Omental fat pad (tissue), 4 donors: ENCODE data around the gene VDR. TPM values are rescaled to one million over a fixed set of nuclear protein-coding genes. Genes with fewer than 3 reads are reported as not detected.
A peak's percentile ranks its signal among the peaks of the same experiment; 100 is the strongest.

Experiments used
- ATAC-seq: fragments of 150-250 bp; one replicate; pipeline ENCODE4 v1.9.1; 2016; ENCODE audit warnings: mild to moderate bottlenecking, moderate library complexity; ENCODE audit not compliant: low FRiP score
- DNase-seq: peaks from one replicate; pipeline ENCODE4 v3.0.0-alpha.2; 2019; ENCODE audit warnings: low spot score
- total RNA-seq, 4 donors: library from RNA; depleted of rRNA; stranded (reverse); fragments of >200 nt; gene quantifications; one replicate each; pipeline ENCODE4 v1.1.0, GENCODE V29; 2016
- TF ChIP-seq, protein P1 (sequence below), 3 donors: fragments of 450-650 bp; IDR thresholded peaks; one replicate each; pipeline ENCODE4 v1.5.1; 2016 to 2017; ENCODE audit warnings: antibody characterized with exemption in 3 of 3, mild to moderate bottlenecking in 3 of 3, moderate library complexity in 2 of 3

VDR gene
- total RNA-seq, 4 donors from 2014 or later, result 2.8 to 10.0 (median 6.3) TPM

DNA sequence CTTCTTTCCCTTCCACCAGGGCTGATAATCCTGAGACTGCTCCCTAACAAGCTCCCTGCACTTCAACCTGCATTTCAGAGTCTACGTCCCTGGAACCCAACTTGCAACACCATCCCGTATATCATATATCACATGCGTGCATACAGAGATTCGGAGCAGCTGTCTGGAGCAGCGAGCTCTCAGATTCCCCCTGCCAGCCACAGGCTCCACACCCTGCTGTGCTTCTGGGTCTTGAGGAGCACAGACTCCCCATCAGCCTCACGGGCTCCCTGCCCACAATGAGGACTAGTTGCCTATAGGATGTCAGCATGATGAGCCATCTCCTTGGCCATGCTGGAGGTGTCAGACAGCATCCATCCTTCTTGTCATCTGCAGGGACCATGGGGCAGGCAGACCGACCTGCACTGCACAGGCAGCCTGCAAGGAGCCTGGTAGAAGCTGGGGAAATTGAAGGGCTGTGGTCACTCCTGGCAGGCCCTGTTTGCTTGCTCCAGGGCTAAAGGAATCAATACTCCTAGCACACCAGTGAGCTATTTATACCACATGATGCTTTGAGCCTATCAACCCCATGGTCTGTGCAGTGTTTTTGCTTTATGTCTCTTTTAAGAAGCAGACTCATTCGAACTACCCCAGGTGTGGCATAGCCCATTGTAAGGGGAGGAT, 65.4 kb downstream of the VDR start:
- TF ChIP-seq, protein P1, sequence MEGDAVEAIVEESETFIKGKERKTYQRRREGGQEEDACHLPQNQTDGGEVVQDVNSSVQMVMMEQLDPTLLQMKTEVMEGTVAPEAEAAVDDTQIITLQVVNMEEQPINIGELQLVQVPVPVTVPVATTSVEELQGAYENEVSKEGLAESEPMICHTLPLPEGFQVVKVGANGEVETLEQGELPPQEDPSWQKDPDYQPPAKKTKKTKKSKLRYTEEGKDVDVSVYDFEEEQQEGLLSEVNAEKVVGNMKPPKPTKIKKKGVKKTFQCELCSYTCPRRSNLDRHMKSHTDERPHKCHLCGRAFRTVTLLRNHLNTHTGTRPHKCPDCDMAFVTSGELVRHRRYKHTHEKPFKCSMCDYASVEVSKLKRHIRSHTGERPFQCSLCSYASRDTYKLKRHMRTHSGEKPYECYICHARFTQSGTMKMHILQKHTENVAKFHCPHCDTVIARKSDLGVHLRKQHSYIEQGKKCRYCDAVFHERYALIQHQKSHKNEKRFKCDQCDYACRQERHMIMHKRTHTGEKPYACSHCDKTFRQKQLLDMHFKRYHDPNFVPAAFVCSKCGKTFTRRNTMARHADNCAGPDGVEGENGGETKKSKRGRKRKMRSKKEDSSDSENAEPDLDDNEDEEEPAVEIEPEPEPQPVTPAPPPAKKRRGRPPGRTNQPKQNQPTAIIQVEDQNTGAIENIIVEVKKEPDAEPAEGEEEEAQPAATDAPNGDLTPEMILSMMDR (IDR thresholded peaks at IDR 0.05), result no peak
- DNase-seq (no peak), ATAC-seq (no peak)

DNA sequence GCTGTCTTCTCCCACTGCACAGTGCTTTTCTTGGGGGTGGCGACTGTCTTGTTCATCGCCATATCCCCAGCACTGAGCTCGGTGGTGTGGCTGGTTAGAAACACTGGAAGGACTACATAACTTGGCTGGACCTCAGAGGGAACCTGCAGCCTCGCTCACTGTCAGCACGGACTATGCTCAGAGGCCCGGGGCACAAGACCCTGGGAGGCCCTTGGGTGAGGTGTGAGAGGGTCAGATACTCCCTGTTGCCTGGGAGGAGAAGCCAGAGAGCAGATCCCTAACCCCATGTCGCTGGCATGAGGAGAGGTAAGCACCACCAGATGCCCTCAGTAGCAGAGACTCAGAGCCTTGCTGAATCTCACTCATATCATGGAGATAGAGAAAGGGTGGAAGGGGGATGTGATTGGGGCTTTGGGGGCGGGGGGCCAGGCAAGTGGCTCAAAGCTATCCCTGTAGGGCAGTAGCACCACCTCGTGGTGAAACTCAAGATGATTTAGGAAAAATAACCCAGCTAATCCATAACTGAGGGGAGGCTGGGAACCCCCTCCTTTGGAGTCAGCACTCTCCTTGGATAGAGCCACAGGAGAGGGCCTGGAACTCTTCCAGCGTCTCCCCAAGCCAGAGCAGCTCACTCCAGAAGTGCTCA, 66.4 kb downstream of the VDR start:
- TF ChIP-seq, protein P1 (IDR thresholded peaks at IDR 0.05), result no peak

DNA sequence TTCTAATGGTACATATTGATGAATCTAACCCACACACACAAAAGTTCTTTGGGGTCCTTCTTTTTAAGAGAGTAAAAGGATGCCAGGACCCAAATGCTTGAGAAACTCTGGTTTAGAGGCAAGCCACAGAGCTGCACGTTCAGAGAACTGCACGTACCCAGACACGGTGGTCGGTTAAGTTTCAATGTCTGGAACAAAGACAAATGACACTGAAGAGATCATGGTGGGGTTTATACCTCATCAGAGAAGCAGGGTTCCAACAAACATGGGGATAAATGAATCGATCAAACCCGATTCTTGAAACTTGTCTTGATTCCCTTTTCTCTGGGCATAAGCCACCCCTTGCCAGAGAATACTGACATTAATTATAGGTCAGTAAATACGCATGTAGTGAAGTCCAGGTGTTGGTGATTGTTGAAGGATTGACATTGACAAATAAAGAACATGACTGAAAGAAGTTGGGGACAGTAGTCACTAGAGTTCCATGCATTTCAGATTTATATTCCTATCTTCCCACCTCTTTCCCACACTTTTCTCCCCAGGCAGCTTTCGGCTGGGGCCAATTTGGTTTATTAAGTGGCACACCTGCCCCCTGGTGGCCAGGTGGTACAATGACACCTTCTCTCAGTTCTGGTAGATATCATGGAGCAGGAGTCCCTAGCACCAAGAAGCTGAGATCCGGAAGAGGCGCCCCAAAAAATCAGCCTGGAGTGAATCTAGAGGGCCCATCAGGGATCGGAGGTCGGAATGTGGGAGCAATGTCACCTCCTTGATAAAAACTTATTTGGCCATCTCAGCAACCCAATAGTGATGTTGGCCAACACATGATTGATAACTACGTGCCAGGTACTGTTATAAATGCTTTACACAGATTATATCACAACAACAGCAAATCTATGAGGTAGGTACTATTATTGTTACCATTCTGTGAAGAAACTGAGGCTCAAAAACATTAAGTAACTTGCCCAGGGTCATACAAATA, 67.3 kb downstream of the VDR start:
- TF ChIP-seq, protein P1 (IDR thresholded peaks at IDR 0.05), result peak in 2 of 3 donors; percentile 82 to 96
- DNase-seq (peak; percentile 50), ATAC-seq (no peak)

More for the DNA sequence above, 66.4 kb downstream of the VDR start:
- no peak for DNase-seq
- peak; percentile 25 for ATAC-seq

DNA sequence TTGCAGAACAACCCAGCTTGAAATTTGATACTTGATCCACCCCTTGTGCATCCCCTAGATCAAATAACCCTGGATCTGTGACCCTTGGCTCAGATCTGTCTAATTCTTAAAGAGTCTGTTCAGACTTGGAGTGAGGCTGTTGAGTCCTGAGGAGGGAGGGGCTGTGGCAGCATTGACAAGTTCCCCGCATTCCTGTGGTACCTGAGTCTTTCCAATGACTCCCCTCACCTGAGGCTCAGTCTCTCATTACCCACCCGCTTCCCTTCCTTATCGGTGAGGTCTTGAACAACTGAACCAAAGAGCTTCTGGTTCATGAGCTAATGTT, 69.0 kb downstream of the VDR start:
- TF ChIP-seq, protein P1 (IDR thresholded peaks at IDR 0.05), result no peak
- DNase-seq (no peak), ATAC-seq (no peak)

DNA sequence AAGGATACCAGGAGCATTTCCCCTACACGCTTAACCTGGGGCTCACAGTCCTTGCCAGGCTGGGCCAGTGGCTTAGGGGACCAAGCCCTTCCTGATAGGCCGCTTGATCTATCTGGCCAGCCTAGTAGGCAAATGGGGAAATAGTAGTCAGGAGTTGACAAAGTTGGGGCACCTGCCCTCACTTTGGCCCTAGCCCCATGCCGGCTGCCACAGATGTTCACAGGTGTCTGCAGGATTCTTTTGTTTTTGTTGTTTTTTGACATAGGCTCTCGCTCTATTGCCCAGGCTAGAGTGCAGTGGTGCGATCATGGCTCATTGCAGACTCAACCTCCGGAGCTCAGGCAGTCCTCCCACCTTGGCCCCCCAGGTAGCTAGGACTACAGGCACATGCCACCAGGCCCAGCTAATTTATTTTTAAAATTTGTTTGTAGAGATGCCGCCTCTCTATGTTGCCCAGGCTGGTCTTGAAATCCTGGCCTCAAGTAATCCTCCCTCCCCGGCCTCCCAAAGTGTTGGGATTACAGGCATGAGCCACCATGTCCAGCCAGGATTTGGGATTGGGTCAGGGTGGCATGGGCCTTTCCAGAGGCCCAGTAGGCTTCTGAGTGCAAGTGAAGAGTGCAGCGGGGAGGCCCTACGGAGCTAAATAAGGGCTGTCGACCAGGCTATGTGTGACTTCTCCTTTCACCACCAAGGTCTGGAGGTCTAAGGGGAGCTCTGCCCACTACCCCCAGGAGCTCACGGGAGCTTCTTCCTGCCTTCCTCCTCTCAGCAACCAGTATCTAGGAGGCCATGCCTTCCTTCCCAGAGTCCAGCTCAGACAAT, 69.6 kb downstream of the VDR start:
- DNase-seq (no peak), ATAC-seq (no peak)
- TF ChIP-seq, protein P1 (IDR thresholded peaks at IDR 0.05), result no peak

DNA sequence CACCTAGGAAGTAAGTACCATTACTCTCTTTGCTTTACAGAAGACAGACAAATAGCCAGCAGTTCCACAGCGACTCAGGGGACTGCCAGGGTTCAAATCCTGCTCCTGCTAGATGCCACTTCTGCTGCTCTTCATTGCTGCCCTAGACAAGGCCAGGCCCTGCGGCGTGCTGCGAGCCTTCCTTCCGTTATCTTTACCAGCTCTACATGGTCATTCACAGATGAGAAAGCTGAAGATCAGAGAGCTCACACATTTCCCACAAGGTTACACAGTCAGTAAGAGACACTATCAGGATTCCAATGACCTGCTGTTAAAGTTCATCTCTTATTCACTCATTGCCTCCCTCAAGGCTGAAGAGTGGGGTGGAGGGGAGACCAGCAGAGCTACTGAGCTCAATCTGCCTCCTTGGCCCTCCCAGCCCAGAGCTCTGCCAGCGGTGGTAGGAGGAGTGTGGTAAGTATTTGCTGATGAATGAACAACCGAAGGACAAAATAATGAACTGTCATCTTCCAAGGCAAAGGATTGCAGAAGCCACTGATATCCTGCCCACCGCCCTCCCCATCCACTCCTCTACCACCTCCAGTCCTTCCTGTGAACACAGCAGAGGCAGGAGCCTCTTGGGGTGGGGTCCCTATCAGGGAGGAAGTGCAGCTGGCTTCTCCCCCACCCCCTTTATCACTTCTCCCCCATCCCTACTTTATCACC, 70.4 kb downstream of the VDR start:
- TF ChIP-seq, protein P1 (IDR thresholded peaks at IDR 0.05), result no peak
- ATAC-seq, result peak; percentile 76
- DNase-seq, result no peak
